ENCODE data around the gene GRK2. TPM values are rescaled to one million over a fixed set of nuclear protein-coding genes. Genes with fewer than 3 reads are reported as not detected.
A peak's percentile ranks its signal among the peaks of the same experiment; 100 is the strongest.

The GRK2 gene
- total and polyA plus RNA-seq, 2 of the 13 experiments (the other 11 are each of a cell fraction or from before 2014, with no cell fraction given): 31.3 to 42.4 TPM

GRCh38 chr11:67227726-67228125 is 38.5 kb upstream of the GRK2 start (continued):
- no peak for TF ChIP-seq ZNF597 (CRISPR knock-in tag; IDR thresholded peaks at IDR 0.05)
- no peak for TF ChIP-seq ZFP82 (CRISPR knock-in tag; IDR thresholded peaks at IDR 0.05; ENCODE audit: borderline replicate concordance)
- no peak for TF ChIP-seq XBP1 (CRISPR knock-in tag; IDR thresholded peaks at IDR 0.05)
- TF ChIP-seq HCFC1 (IDR thresholded peaks at IDR 0.05; ENCODE audit: low read depth, low read length): no peak
- no peak for TF ChIP-seq ZBTB2 (CRISPR knock-in tag; IDR thresholded peaks at IDR 0.05; ENCODE audit: low read depth)
- no peak for TF ChIP-seq EZH2 (conservative IDR thresholded peaks at IDR 0.05; ENCODE audit: low read depth, low read length)
- no peak for TF ChIP-seq JUN (CRISPR knock-in tag; IDR thresholded peaks at IDR 0.05)

GRCh38 chr11:67230406-67230805 is 35.9 kb upstream of the GRK2 start:
- Histone ChIP-seq H4K20me1 (ENCODE audit: insufficient read depth, low read length) (no peaks in the 10 kb centered on the region), H3K4me2 (ENCODE audit: low read depth, low read length) (no peak overlapping the region), H3K36me3 (replicated peaks in 1 of 2; ENCODE audit: control insufficient read depth in 1 of 2, insufficient read depth in 2 of 2, low read length in 2 of 2) (peaks cover 20 to 53% of the 10 kb centered on the region in 2 experiments), H3K9ac (ENCODE audit: insufficient read depth, low read depth, low read length) (no peak overlapping the region), H3K27me3 (ENCODE audit: control insufficient read depth in 1 of 2, insufficient read depth in 2 of 2, low read length in 2 of 2) (no peaks in the 10 kb centered on the region), H3K79me2 (ENCODE audit: insufficient read depth, low read length) (no peaks in the 10 kb centered on the region), H3K4me3 (replicated peaks in 1 of 3; ENCODE audit: insufficient read depth in 1 of 3, low read depth in 2 of 3, low read length in 3 of 3) (no peak overlapping the region), H3K4me1 (ENCODE audit: insufficient read depth, low read length) (peaks cover 16% of the 10 kb centered on the region; the same call in 1 of the 2 replicates), H3K27ac (ENCODE audit: extremely low read length, insufficient read depth, low read length) (no peak overlapping the region), H3K9me3 (ENCODE audit: low read length) (no peaks in the 10 kb centered on the region), H2AFZ (ENCODE audit: low read length) (no peak overlapping the region)
- ChIA-PET POLR2A (interaction anchor here (0.7 kb wide), 1 partner anchor 10 kb away, joined by 3 read pairs; no protein-coding TSS in a partner anchor), CTCF (ENCODE audit: low intra/inter-chr PET ratio, low total read pairs) (no interaction called here)
- no peak for DNase-seq (ENCODE audit: low spot score)
- FAIRE-seq: no peak
- intact Hi-C loops (cut with micrococcal nuclease; ENCODE audit: unreplicated experiment): no loop called here
- 99% methylated on average over 3 of the region's 3 CpGs for WGBS (ENCODE audit: low lambda C conversion rate)
- no peak for ATAC-seq
- BruUV-seq (replicated peaks): no TSS peak
- in situ Hi-C loops (cut with HindIII; ENCODE audit: extremely low pct_ligation_motif_present, low pct_unique_long_range_greater_than_20kb): no loop called here
- TF ChIP-seq BHLHE40 (IDR thresholded peaks at IDR 0.05; ENCODE audit: low read length): no peak
- TF ChIP-seq, protein P1, sequence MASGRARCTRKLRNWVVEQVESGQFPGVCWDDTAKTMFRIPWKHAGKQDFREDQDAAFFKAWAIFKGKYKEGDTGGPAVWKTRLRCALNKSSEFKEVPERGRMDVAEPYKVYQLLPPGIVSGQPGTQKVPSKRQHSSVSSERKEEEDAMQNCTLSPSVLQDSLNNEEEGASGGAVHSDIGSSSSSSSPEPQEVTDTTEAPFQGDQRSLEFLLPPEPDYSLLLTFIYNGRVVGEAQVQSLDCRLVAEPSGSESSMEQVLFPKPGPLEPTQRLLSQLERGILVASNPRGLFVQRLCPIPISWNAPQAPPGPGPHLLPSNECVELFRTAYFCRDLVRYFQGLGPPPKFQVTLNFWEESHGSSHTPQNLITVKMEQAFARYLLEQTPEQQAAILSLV (CRISPR knock-in tag; IDR thresholded peaks at IDR 0.05; ENCODE audit: borderline replicate concordance): no peak
- TF ChIP-seq ZNF275 (CRISPR knock-in tag; IDR thresholded peaks at IDR 0.05; ENCODE audit: borderline replicate concordance): no peak
- TF ChIP-seq, protein P2, sequence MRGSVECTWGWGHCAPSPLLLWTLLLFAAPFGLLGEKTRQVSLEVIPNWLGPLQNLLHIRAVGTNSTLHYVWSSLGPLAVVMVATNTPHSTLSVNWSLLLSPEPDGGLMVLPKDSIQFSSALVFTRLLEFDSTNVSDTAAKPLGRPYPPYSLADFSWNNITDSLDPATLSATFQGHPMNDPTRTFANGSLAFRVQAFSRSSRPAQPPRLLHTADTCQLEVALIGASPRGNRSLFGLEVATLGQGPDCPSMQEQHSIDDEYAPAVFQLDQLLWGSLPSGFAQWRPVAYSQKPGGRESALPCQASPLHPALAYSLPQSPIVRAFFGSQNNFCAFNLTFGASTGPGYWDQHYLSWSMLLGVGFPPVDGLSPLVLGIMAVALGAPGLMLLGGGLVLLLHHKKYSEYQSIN (CRISPR knock-in tag; IDR thresholded peaks at IDR 0.05; ENCODE audit: borderline replicate concordance): no peak
- TF ChIP-seq CEBPB (IDR thresholded peaks at IDR 0.05; ENCODE audit: borderline replicate concordance, low read depth, low read length): peak; percentile 8; the same call in 1 of the 2 replicates
- TF ChIP-seq TEAD2 (CRISPR knock-in tag; IDR thresholded peaks at IDR 0.05): no peak
- TF ChIP-seq, protein P3, sequence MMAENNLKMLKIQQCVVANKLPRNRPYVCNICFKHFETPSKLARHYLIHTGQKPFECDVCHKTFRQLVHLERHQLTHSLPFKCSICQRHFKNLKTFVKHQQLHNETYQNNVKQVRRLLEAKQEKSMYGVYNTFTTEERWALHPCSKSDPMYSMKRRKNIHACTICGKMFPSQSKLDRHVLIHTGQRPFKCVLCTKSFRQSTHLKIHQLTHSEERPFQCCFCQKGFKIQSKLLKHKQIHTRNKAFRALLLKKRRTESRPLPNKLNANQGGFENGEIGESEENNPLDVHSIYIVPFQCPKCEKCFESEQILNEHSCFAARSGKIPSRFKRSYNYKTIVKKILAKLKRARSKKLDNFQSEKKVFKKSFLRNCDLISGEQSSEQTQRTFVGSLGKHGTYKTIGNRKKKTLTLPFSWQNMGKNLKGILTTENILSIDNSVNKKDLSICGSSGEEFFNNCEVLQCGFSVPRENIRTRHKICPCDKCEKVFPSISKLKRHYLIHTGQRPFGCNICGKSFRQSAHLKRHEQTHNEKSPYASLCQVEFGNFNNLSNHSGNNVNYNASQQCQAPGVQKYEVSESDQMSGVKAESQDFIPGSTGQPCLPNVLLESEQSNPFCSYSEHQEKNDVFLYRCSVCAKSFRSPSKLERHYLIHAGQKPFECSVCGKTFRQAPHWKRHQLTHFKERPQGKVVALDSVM (CRISPR knock-in tag; IDR thresholded peaks at IDR 0.05): peak; percentile 87
- TF ChIP-seq ZNF124 (CRISPR knock-in tag; IDR thresholded peaks at IDR 0.05): no peak
- TF ChIP-seq ZNF792 (CRISPR knock-in tag; IDR thresholded peaks at IDR 0.05): no peak

Measured in HepG2 (cell line).